NCI-H510A treated with DMSO at 0.1 percent for 48 hours (cell line): ENCODE data around the gene MICU1.
"Not testable (repeated sequence)": the region's sequence is repeated elsewhere in the genome, so short reads cannot be mapped to it uniquely, and the experiment has no call there.

Experiments used
- DNase-seq: peaks from one replicate; lab custom pipeline; 2025; lab: John Stamatoyannopoulos, UW

The MICU1 gene

GRCh38 chr10:72445851-72446250 lies 180.0 kb downstream of the MICU1 start:
- no peak for DNase-seq

- not testable (repeated sequence) for DNase-seq
These were observed 182.9 kb downstream of the MICU1 start for GRCh38 chr10:72442969-72443368.

- DNase-seq: no peak
These were observed 190.3 kb downstream of the MICU1 start for GRCh38 chr10:72435570-72435969.

GRCh38 chr10:72430936-72431335 lies 194.9 kb downstream of the MICU1 start:
- DNase-seq: not testable (repeated sequence)

GRCh38 chr10:72429931-72430330 lies 195.9 kb downstream of the MICU1 start:
- no peak for DNase-seq

- no peak for DNase-seq
These were observed 198.9 kb downstream of the MICU1 start for GRCh38 chr10:72426986-72427385.

GRCh38 chr10:72425133-72425532 lies 200.7 kb downstream of the MICU1 start:
- DNase-seq: no peak

GRCh38 chr10:72424561-72424960 lies 201.3 kb downstream of the MICU1 start:
- no peak for DNase-seq

- DNase-seq: no peak
These were observed 202.5 kb downstream of the MICU1 start for GRCh38 chr10:72423426-72423825.

GRCh38 chr10:72421885-72422540 lies 203.9 kb downstream of the MICU1 start:
- no peak for DNase-seq

- no peak for DNase-seq
These were observed 206.6 kb downstream of the MICU1 start for GRCh38 chr10:72419241-72419640.

GRCh38 chr10:72418679-72419078 lies 207.2 kb downstream of the MICU1 start:
- DNase-seq: no peak

- no peak for DNase-seq
These were observed 207.9 kb downstream of the MICU1 start for GRCh38 chr10:72417971-72418370.

GRCh38 chr10:72416661-72417060 lies 209.2 kb downstream of the MICU1 start:
- no peak for DNase-seq

GRCh38 chr10:72414642-72415041 lies 211.2 kb downstream of the MICU1 start:
- no peak for DNase-seq

GRCh38 chr10:72409167-72409566 lies 216.7 kb downstream of the MICU1 start:
- no peak for DNase-seq

GRCh38 chr10:72407927-72408600 lies 217.8 kb downstream of the MICU1 start:
- DNase-seq: no peak

- DNase-seq: no peak
These were observed 218.4 kb downstream of the MICU1 start for GRCh38 chr10:72407471-72407870.

- not testable (repeated sequence) for DNase-seq
These were observed 230.3 kb downstream of the MICU1 start for GRCh38 chr10:72395581-72395980.

- no peak for DNase-seq
These were observed 233.3 kb downstream of the MICU1 start for GRCh38 chr10:72392571-72392970.

- no peak for DNase-seq
These were observed 235.1 kb downstream of the MICU1 start for GRCh38 chr10:72390764-72391163.

GRCh38 chr10:72389716-72390115 lies 236.2 kb downstream of the MICU1 start:
- DNase-seq: no peak

GRCh38 chr10:72389014-72389413 lies 236.9 kb downstream of the MICU1 start:
- no peak for DNase-seq

- no peak for DNase-seq
These were observed 237.8 kb downstream of the MICU1 start for GRCh38 chr10:72388062-72388461.
